A549 (cell line): ENCODE measurements around the gene MME.

Experiments used
- CEBPB ChIP-seq, 2 experiments: fragments of >200 bp in 1 of 2; sonication (Bioruptor Twin) in 1 of 2; formaldehyde crosslinking in 1 of 2; IDR thresholded peaks; 2 replicates each; pipeline ENCODE4 v1.6.1; 2012 to 2016
- EP300 ChIP-seq, 2 experiments: fragments of >200 bp; sonication (Bioruptor Twin); formaldehyde crosslinking; IDR thresholded peaks; 2 replicates in 1 of 2; 3 replicates in 1 of 2; pipeline ENCODE4 v1.6.1; 2016 to 2017
- FOSB ChIP-seq: fragments of 250-450 bp; sonication (Bioruptor Pico); IDR thresholded peaks from 2 replicates; pipeline ENCODE4 v1.5.0; 2020; ENCODE audit warnings: mild to moderate bottlenecking, moderate library complexity
- GATA3 ChIP-seq: IDR thresholded peaks from 2 replicates; pipeline ENCODE4 v1.6.1; 2012; ENCODE audit warnings: borderline replicate concordance
- JUN ChIP-seq, 2 experiments: fragments of >200 bp; sonication (Bioruptor Twin); formaldehyde crosslinking; IDR thresholded peaks; 2 replicates in 1 of 2; 3 replicates in 1 of 2; pipeline ENCODE4 v1.6.1; 2016 to 2017
- JUNB ChIP-seq: fragments of >200 bp; sonication (Bioruptor Twin); formaldehyde crosslinking; IDR thresholded peaks from 2 replicates; pipeline ENCODE4 v1.6.1; 2016
- KDM1A ChIP-seq: fragments of 200-600 bp; sonication (generic); IDR thresholded peaks from 2 replicates; pipeline ENCODE4 v1.6.1; 2016; ENCODE audit warnings: low read depth, mild to moderate bottlenecking
- MAFK ChIP-seq: fragments of 450-650 bp; IDR thresholded peaks from 2 replicates; pipeline ENCODE4 v1.6.1; 2014; ENCODE audit not compliant: partially characterized antibody
- NFE2L2 ChIP-seq: fragments of 150-350 bp; conservative IDR thresholded peaks from 2 replicates; pipeline ENCODE4 v1.6.1; 2014; ENCODE audit warnings: low read length
- POLR2A ChIP-seq: IDR thresholded peaks from 2 replicates; pipeline ENCODE4 v1.6.1; 2012; ENCODE audit warnings: mild to moderate bottlenecking, low read length
- ZSCAN20 ChIP-seq: fragments of 250-450 bp; sonication (Bioruptor Pico); IDR thresholded peaks from 2 replicates; pipeline ENCODE4 v1.8.0; 2022; ENCODE audit warnings: mild to moderate bottlenecking, moderate library complexity
- TF ChIP-seq, protein P1 (sequence below): IDR thresholded peaks from 2 replicates; pipeline ENCODE4 v1.6.1; 2012; ENCODE audit warnings: low read depth, borderline replicate concordance
- TF ChIP-seq, protein P2 (sequence below): fragments of >200 bp; sonication (Bioruptor Twin); formaldehyde crosslinking; IDR thresholded peaks from 3 replicates; pipeline ENCODE4 v1.5.1; 2016

DNA sequence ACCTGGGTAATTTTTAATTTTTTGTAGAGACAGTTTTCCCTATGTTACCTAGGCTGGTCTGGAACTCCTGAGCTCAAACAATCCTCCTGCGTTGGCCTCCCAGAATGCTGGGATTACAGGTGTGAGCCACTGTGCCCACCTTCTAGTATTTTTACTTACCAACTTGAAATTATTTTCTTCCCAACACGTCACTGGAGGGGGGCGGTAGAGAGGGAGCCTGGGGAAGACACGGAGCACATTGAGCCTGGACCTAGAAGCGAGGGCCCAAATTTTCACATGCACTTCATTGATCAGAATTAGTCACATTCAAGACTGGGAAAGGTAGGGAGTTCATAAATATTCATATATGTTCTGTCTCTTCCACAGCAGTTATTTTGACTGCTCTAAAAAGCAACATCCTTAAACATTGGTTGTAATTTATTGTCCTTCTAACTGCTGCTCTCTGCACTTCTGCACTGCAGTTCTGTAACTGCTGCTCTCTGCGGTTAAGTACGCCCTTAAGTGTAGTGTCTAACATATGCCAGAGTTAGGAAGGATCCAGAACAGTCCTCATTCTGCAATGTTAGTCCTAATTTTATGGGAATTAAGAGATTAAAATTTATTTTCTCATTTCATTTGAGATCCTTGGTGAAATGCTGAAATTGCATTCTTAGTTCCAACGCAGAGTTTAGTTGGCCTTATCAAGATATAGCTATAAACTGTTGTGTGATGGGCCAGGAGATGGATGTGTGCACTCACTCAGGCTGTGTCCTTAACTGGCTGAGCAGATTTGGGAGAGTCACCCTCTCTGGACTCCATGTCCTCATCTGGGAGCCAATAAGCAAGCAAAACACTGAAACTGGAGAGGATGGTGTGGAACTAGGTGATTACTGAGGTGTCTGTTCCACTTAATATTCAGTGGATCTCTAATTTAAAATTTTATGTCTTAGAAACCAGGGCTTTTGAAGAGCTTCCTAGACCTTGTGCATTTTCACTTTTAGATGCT lies 115.1 kb downstream of the MME start:
- TF ChIP-seq, protein P1, sequence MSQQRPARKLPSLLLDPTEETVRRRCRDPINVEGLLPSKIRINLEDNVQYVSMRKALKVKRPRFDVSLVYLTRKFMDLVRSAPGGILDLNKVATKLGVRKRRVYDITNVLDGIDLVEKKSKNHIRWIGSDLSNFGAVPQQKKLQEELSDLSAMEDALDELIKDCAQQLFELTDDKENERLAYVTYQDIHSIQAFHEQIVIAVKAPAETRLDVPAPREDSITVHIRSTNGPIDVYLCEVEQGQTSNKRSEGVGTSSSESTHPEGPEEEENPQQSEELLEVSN, result no peak
- no peak for TF ChIP-seq FOSB
- TF ChIP-seq, protein P2, sequence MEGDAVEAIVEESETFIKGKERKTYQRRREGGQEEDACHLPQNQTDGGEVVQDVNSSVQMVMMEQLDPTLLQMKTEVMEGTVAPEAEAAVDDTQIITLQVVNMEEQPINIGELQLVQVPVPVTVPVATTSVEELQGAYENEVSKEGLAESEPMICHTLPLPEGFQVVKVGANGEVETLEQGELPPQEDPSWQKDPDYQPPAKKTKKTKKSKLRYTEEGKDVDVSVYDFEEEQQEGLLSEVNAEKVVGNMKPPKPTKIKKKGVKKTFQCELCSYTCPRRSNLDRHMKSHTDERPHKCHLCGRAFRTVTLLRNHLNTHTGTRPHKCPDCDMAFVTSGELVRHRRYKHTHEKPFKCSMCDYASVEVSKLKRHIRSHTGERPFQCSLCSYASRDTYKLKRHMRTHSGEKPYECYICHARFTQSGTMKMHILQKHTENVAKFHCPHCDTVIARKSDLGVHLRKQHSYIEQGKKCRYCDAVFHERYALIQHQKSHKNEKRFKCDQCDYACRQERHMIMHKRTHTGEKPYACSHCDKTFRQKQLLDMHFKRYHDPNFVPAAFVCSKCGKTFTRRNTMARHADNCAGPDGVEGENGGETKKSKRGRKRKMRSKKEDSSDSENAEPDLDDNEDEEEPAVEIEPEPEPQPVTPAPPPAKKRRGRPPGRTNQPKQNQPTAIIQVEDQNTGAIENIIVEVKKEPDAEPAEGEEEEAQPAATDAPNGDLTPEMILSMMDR, result no peak
- TF ChIP-seq KDM1A, result no peak
- no peak for TF ChIP-seq ZSCAN20
- no peak for TF ChIP-seq JUNB
- TF ChIP-seq POLR2A, result no peak
- TF ChIP-seq CEBPB (IDR thresholded peaks at IDR 0.05), result no peak
- TF ChIP-seq JUN (IDR thresholded peaks at IDR 0.05), result no peak
- no peak for TF ChIP-seq EP300 (IDR thresholded peaks at IDR 0.05)
- TF ChIP-seq MAFK, result no peak
- TF ChIP-seq GATA3, result no peak
- no peak for TF ChIP-seq NFE2L2
